HG03159 (cell line): ENCODE data around the gene ADGRB2.
"Not testable (repeated sequence)": the region's sequence is repeated elsewhere in the genome, so short reads cannot be mapped to it uniquely, and the experiment has no call there.

ENCODE experiments used
- ATAC-seq: cut with Tn5 transposase; IDR thresholded peaks from one replicate; pipeline ENCODE4 v1.9.1; 2021; ENCODE audit warnings: mild to moderate bottlenecking, moderate library complexity; ENCODE audit not compliant: unreplicated experiment

The ADGRB2 gene

GRCh38 chr1:31730336-31731048 lies 33.6 kb downstream of the ADGRB2 start:
- ATAC-seq = no peak

- no peak for ATAC-seq
These were observed 36.3 kb downstream of the ADGRB2 start for GRCh38 chr1:31727849-31728248.

GRCh38 chr1:31727195-31727594 lies 36.9 kb downstream of the ADGRB2 start:
- no peak for ATAC-seq

- no peak for ATAC-seq
These were observed 37.4 kb downstream of the ADGRB2 start for GRCh38 chr1:31726715-31727114.

GRCh38 chr1:31725777-31726535 lies 38.2 kb downstream of the ADGRB2 start:
- ATAC-seq = no peak

- no peak for ATAC-seq
These were observed 39.0 kb downstream of the ADGRB2 start for GRCh38 chr1:31725134-31725533.

GRCh38 chr1:31723828-31724359 lies 40.2 kb downstream of the ADGRB2 start:
- no peak for ATAC-seq

GRCh38 chr1:31718327-31718897 lies 45.7 kb downstream of the ADGRB2 start:
- ATAC-seq = no peak

GRCh38 chr1:31717341-31717740 lies 46.8 kb downstream of the ADGRB2 start:
- ATAC-seq = no peak

- ATAC-seq = no peak
These were observed 48.3 kb downstream of the ADGRB2 start for GRCh38 chr1:31715873-31716220.

GRCh38 chr1:31715087-31715872 lies 48.9 kb downstream of the ADGRB2 start:
- no peak for ATAC-seq

GRCh38 chr1:31714442-31715086 lies 49.6 kb downstream of the ADGRB2 start:
- no peak for ATAC-seq

- ATAC-seq = no peak
These were observed 51.5 kb downstream of the ADGRB2 start for GRCh38 chr1:31712630-31713029.

GRCh38 chr1:31712068-31712467 lies 52.1 kb downstream of the ADGRB2 start:
- no peak for ATAC-seq

GRCh38 chr1:31708324-31708723 lies 55.8 kb downstream of the ADGRB2 start:
- ATAC-seq = no peak

- no peak for ATAC-seq
These were observed 56.4 kb downstream of the ADGRB2 start for GRCh38 chr1:31707711-31708110.

- not testable (repeated sequence) for ATAC-seq
These were observed 57.0 kb downstream of the ADGRB2 start for GRCh38 chr1:31707059-31707600.

- ATAC-seq = no peak
These were observed 57.6 kb downstream of the ADGRB2 start for GRCh38 chr1:31706384-31707058.

- no peak for ATAC-seq
These were observed 58.9 kb downstream of the ADGRB2 start for GRCh38 chr1:31705080-31705866.
